ENCODE results near the gene ZNF468.
"Not testable (repeated sequence)": the region's sequence is repeated elsewhere in the genome, so short reads cannot be mapped to it uniquely, and the experiment has no call there.

Gene ZNF468

DNA sequence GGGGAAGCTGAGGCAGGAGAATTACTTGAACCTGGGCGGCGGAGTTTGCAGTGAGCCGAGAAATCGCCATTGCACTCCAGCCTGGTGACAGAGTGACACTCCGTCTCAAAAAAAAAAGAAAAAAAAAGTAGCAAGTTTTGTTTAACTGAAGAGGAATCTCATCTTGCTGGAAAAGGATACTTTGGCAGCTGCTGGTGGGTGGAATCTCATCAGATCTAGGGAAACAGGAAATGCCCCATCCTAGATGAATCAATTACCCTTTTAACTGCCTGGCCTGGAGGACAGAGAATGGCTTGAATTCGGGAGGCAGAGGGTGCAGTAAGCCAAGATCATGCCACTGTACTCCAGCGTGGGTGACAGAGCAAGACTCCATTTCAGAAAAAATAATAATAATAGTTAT, 31.7 kb upstream of the ZNF468 start:
- no peak overlapping the region for H3K4me3 ChIP-seq (ENCODE audit: insufficient read depth, low read depth, low read length, poor library complexity, severe bottlenecking)
- H3K4me1 ChIP-seq (ENCODE audit: control insufficient read depth, insufficient read depth, low read length, poor library complexity, severe bottlenecking), result no peaks in the 10 kb centered on the region
- DNase-seq, result no peak
- peaks cover 38% of the 10 kb centered on the region for H3K36me3 ChIP-seq (ENCODE audit: control insufficient read depth, insufficient read depth, low read length)
- H3K9me3 ChIP-seq (ENCODE audit: control insufficient read depth, low read length), result peaks cover 2% of the 10 kb centered on the region
- H3K27ac ChIP-seq (ENCODE audit: insufficient read depth, low read length, poor library complexity, severe bottlenecking), result no peak overlapping the region
- no peaks in the 10 kb centered on the region for H3K27me3 ChIP-seq (replicated peaks; ENCODE audit: control insufficient read depth, insufficient read depth, low read length, poor library complexity, severe bottlenecking)

DNA sequence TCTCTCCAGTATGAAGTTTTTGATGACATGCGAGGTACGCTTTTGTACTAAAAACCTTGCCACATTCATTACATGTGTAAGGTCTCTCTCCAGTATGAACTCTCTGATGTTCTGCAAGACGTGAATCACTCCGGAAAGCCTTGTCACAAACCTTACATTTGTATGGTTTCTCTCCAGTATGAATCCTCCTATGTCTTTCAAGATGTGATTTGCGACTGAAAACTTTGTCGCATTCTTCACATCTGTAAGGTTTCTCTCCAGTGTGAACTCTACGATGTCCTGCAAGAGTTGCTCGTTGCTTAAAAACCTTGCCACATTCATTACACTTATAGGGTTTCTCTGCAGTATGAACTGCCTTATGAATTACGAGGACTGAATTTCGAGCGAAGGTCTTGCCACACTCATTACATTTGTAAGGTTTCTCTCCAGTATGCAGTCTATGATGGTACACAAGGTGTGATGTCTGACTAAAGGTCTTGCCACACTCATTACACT, 23.5 kb upstream of the ZNF468 start:
- Histone ChIP-seq H3K9me3 (ENCODE audit: control insufficient read depth, low read length) (peaks cover 43% of the 10 kb centered on the region), H3K36me3 (ENCODE audit: control insufficient read depth, insufficient read depth, low read length) (peaks cover 46% of the 10 kb centered on the region), H3K4me3 (ENCODE audit: insufficient read depth, low read depth, low read length, poor library complexity, severe bottlenecking) (no peak overlapping the region), H3K4me1 (ENCODE audit: control insufficient read depth, insufficient read depth, low read length, poor library complexity, severe bottlenecking) (no peaks in the 10 kb centered on the region), H3K27me3 (replicated peaks; ENCODE audit: control insufficient read depth, insufficient read depth, low read length, poor library complexity, severe bottlenecking) (no peaks in the 10 kb centered on the region), H3K27ac (ENCODE audit: insufficient read depth, low read length, poor library complexity, severe bottlenecking) (no peak overlapping the region)
- no peak for DNase-seq

DNA sequence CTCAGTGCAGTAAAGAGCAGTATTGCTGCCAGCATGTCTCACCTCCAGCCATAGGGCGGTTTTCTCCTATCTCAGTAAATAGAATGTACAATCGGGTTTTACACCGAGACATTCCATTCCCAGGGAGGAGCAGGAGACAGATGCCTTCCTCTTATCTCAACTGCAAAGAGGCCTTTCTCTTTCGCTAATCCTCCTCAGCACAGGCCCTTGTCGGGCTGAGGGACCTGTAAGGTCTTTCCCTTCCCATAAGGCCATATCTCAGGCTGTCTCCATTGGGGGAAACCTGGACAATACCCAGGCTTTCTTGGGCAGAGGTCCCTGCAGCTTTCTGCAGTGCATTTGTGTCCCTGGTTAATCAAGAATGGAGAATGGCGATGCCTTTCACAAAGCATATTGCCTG, 15.6 kb upstream of the ZNF468 start:
- not testable (repeated sequence) for H3K9me3 ChIP-seq (ENCODE audit: control insufficient read depth, low read length)

DNA sequence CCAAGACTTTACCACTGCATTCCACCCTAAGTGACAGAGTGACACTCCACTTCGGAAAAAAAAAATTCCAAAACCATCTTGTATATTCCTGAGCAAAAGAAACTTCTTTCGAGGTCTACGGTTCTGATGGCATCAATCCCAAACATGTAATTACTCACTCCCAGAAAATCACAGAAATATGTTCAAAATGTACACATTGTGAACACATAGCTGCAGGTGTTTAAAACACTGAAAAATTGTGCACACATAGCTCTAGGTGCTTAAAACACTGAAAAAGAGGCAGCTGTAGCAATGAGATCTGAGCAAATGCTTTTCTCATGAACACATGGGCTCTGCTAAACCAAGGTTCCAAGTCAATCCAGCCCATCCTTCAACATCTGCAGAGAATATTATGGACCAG, 14.0 kb upstream of the ZNF468 start:
- Histone ChIP-seq H3K4me1 (ENCODE audit: control insufficient read depth, insufficient read depth, low read length, poor library complexity, severe bottlenecking) (no peaks in the 10 kb centered on the region), H3K4me3 (ENCODE audit: insufficient read depth, low read depth, low read length, poor library complexity, severe bottlenecking) (no peak overlapping the region), H3K36me3 (ENCODE audit: control insufficient read depth, insufficient read depth, low read length) (no peaks in the 10 kb centered on the region), H3K27me3 (replicated peaks; ENCODE audit: control insufficient read depth, insufficient read depth, low read length, poor library complexity, severe bottlenecking) (no peaks in the 10 kb centered on the region), H3K27ac (ENCODE audit: insufficient read depth, low read length, poor library complexity, severe bottlenecking) (no peak overlapping the region), H3K9me3 (ENCODE audit: control insufficient read depth, low read length) (peaks cover under 1% of the 10 kb centered on the region)
- no peak for DNase-seq

More for the DNA sequence above, 15.6 kb upstream of the ZNF468 start:
- not testable (repeated sequence) for H3K27ac ChIP-seq (ENCODE audit: insufficient read depth, low read length, poor library complexity, severe bottlenecking); H3K4me3 ChIP-seq (ENCODE audit: insufficient read depth, low read depth, low read length, poor library complexity, severe bottlenecking); H3K36me3 ChIP-seq (ENCODE audit: control insufficient read depth, insufficient read depth, low read length); H3K4me1 ChIP-seq (ENCODE audit: control insufficient read depth, insufficient read depth, low read length, poor library complexity, severe bottlenecking); DNase-seq; H3K27me3 ChIP-seq (replicated peaks; ENCODE audit: control insufficient read depth, insufficient read depth, low read length, poor library complexity, severe bottlenecking)

DNA sequence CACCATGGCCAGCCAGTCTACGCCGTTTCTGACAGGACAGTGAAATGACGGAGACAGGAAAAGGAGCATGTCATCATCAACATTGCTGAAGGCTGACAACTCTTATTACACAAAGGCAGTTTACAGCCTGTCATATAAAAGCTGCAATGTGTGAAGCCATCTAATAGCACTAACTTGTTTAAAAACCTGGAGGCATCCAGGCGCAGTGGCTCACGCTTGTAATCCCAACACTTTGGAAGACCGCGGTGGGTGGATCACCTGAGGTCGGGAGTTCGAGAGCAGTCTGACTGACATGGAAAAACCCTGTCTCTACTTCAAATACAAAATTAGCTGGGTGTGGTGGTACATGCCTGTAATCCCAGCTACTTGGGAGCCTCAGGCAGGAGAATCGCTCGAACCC, 10.6 kb upstream of the ZNF468 start:
- H3K27ac ChIP-seq (ENCODE audit: insufficient read depth, low read length, poor library complexity, severe bottlenecking); H3K27me3 ChIP-seq (replicated peaks; ENCODE audit: control insufficient read depth, insufficient read depth, low read length, poor library complexity, severe bottlenecking); DNase-seq; H3K9me3 ChIP-seq (ENCODE audit: control insufficient read depth, low read length); H3K36me3 ChIP-seq (ENCODE audit: control insufficient read depth, insufficient read depth, low read length); H3K4me3 ChIP-seq (ENCODE audit: insufficient read depth, low read depth, low read length, poor library complexity, severe bottlenecking); H3K4me1 ChIP-seq (ENCODE audit: control insufficient read depth, insufficient read depth, low read length, poor library complexity, severe bottlenecking): not testable (repeated sequence)

DNA sequence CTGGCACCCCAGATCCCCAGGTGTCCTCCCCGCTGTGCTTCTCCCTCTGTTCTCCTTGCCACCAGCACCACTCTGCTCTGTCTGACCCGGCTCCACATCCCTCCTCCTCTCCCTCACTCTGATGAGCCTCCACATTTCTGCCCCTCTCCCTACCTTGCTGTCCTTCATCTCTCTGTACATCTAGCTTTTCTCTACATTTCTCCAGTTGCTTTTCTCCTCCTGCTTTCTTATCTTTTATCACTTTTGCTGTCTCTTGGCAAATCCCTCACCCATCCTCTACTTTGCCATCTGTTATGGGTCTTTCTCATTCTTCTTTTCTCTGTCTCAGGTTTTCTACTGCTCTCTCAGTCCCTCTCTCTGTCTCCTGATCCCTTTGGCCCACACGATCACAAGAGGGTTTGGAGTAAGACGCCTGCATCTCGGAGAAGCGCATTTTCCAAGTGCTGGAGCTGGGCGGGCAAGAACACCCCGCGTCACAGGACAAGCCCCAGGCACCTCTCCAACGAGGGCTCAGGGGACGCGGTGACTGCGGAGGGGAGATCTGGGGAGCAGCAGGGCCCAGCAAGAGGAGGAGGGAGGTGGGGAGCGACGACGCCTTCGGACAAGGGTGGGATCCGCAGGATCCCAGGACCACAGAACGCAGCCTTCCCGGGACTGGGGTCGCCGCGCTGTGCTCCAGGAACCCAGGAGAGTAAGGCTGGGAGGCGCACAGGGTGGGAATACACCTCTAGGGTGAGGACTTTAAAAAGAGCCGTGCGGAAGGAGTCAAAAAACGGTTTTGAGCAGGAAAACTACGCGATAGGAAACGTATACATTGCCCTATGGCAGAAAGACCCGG, 660 bp downstream of the ZNF468 start:
- peak overlapping the region; percentile 65 for H3K4me3 ChIP-seq (ENCODE audit: insufficient read depth, low read depth, low read length, poor library complexity, severe bottlenecking)
- DNase-seq, result not testable (repeated sequence)

DNA sequence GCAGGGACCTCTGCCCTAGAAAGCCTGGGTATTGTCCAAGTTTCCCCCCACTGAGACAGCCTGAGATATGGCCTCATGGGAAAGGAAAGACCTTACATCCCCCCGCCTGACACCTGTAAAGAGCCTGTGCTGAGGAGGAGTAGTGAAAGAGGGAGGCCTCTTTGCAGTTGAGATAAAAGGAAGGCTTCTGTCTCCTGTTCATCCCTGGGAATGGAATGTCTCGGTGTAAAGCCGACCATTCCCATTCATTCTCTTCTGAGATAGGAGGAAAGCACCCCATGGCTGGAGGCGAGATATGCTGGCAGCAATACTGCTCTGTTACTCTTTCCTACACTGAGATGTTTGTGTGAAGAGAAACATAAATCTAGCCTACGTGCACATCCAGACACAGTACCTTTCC, 10.1 kb downstream of the ZNF468 start:
- H3K27me3 ChIP-seq (replicated peaks; ENCODE audit: control insufficient read depth, insufficient read depth, low read length, poor library complexity, severe bottlenecking); H3K4me1 ChIP-seq (ENCODE audit: control insufficient read depth, insufficient read depth, low read length, poor library complexity, severe bottlenecking); H3K27ac ChIP-seq (ENCODE audit: insufficient read depth, low read length, poor library complexity, severe bottlenecking); DNase-seq; H3K4me3 ChIP-seq (ENCODE audit: insufficient read depth, low read depth, low read length, poor library complexity, severe bottlenecking): not testable (repeated sequence)
- peaks cover 25% of the 10 kb centered on the region for H3K9me3 ChIP-seq (ENCODE audit: control insufficient read depth, low read length)
- H3K36me3 ChIP-seq (ENCODE audit: control insufficient read depth, insufficient read depth, low read length), result peaks cover 92% of the 10 kb centered on the region

More for the DNA sequence above, 660 bp downstream of the ZNF468 start:
- not testable (repeated sequence) for H3K4me1 ChIP-seq (ENCODE audit: control insufficient read depth, insufficient read depth, low read length, poor library complexity, severe bottlenecking); H3K27me3 ChIP-seq (replicated peaks; ENCODE audit: control insufficient read depth, insufficient read depth, low read length, poor library complexity, severe bottlenecking); H3K9me3 ChIP-seq (ENCODE audit: control insufficient read depth, low read length)
- H3K27ac ChIP-seq (ENCODE audit: insufficient read depth, low read length, poor library complexity, severe bottlenecking), result peak overlapping the region; percentile 62
- H3K36me3 ChIP-seq (ENCODE audit: control insufficient read depth, insufficient read depth, low read length), result peaks cover 22% of the 10 kb centered on the region

DNA sequence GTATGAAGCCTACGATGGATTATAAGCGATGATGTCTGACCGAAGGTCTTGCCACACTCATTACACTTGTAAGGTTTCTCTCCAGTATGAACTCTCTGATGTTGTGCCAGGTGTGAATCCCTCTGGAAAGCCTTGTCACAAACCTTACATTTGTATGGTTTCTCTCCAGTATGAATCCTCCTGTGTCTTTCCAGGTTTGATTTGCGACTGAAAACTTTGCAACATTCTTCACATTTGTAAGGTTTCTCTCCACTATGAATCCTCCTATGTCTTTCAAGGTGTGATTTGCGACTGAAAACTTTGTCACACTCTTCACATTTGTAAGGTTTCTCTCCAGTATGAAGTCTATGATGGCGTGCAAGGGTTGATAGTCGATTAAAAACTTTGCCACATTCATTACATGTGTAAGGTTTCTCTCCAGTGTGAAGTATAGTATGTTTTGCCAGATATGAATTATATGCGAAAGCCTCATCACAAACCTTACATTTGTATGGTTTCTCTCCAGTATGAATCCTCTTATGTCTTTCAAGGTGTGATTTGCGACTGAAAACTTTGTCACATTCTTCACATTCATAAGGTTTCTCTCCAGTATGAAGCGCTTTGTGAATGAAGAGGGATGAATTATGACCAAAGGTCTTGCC, 16.5 kb downstream of the ZNF468 start:
- H3K27ac ChIP-seq (ENCODE audit: insufficient read depth, low read length, poor library complexity, severe bottlenecking); H3K4me3 ChIP-seq (ENCODE audit: insufficient read depth, low read depth, low read length, poor library complexity, severe bottlenecking); H3K27me3 ChIP-seq (replicated peaks; ENCODE audit: control insufficient read depth, insufficient read depth, low read length, poor library complexity, severe bottlenecking); DNase-seq; H3K4me1 ChIP-seq (ENCODE audit: control insufficient read depth, insufficient read depth, low read length, poor library complexity, severe bottlenecking): not testable (repeated sequence)
- Histone ChIP-seq H3K9me3 (ENCODE audit: control insufficient read depth, low read length) (peaks cover 66% of the 10 kb centered on the region), H3K36me3 (ENCODE audit: control insufficient read depth, insufficient read depth, low read length) (peaks cover 60% of the 10 kb centered on the region)

DNA sequence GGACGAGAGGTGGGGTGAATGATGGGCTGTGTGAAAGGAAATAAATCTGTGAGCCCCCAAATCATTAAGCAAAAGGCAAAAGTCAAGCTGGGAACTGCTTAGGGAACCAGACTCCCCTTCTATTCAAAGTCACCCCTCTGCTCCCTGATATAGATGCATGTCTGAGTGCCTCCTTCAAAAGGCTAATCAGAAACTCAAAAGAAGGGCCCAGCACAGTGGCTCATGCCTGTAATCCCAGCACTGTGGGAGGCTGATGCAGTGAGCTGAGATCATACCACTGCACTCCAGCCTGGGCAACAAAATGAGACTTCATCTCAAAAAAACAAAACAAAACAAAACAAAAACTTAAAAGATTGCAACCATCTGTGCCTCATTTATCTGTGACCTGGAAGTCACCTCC, 23.1 kb downstream of the ZNF468 start:
- not testable (repeated sequence) for H3K27me3 ChIP-seq (replicated peaks; ENCODE audit: control insufficient read depth, insufficient read depth, low read length, poor library complexity, severe bottlenecking); H3K4me1 ChIP-seq (ENCODE audit: control insufficient read depth, insufficient read depth, low read length, poor library complexity, severe bottlenecking); H3K27ac ChIP-seq (ENCODE audit: insufficient read depth, low read length, poor library complexity, severe bottlenecking); DNase-seq; H3K36me3 ChIP-seq (ENCODE audit: control insufficient read depth, insufficient read depth, low read length); H3K4me3 ChIP-seq (ENCODE audit: insufficient read depth, low read depth, low read length, poor library complexity, severe bottlenecking)
- peaks cover 17% of the 10 kb centered on the region for H3K9me3 ChIP-seq (ENCODE audit: control insufficient read depth, low read length)

DNA sequence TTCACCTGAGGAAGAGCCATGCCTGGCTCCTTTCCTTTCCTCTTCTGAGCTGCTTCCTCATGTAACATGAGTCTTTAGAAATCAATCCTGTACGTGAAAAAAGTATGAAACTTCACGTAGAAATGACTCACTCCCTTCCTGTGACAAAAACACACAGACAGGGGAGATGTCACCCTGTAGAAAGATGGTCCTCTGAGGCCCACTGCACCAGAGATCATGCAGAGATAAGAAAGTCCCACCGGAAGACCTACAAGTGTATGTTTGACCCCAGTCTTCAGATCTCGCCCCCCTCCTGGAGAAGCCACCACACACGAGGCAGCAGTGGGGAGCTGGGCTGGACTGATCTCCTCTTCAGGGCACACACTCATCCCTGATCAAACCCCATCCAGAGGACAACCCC, 23.9 kb downstream of the ZNF468 start:
- DNase-seq; H3K36me3 ChIP-seq (ENCODE audit: control insufficient read depth, insufficient read depth, low read length); H3K4me3 ChIP-seq (ENCODE audit: insufficient read depth, low read depth, low read length, poor library complexity, severe bottlenecking); H3K4me1 ChIP-seq (ENCODE audit: control insufficient read depth, insufficient read depth, low read length, poor library complexity, severe bottlenecking); H3K27ac ChIP-seq (ENCODE audit: insufficient read depth, low read length, poor library complexity, severe bottlenecking); H3K27me3 ChIP-seq (replicated peaks; ENCODE audit: control insufficient read depth, insufficient read depth, low read length, poor library complexity, severe bottlenecking): not testable (repeated sequence)
- peaks cover 11% of the 10 kb centered on the region for H3K9me3 ChIP-seq (ENCODE audit: control insufficient read depth, low read length)
